GM10266 (cell line): Measurements from ENCODE around the gene NKTR.

Experiments used
- DNase-seq: peaks from one replicate; pipeline ENCODE4 v3.0.0; 2012; ENCODE audit errors: extremely low spot score
- CTCF ChIP-seq: IDR thresholded peaks from 2 replicates; pipeline ENCODE4 v1.5.1; 2012; ENCODE audit warnings: mild to moderate bottlenecking, low read depth; ENCODE audit not compliant: control insufficient read depth, insufficient read depth; ENCODE audit errors: missing control alignments

The NKTR gene

DNA sequence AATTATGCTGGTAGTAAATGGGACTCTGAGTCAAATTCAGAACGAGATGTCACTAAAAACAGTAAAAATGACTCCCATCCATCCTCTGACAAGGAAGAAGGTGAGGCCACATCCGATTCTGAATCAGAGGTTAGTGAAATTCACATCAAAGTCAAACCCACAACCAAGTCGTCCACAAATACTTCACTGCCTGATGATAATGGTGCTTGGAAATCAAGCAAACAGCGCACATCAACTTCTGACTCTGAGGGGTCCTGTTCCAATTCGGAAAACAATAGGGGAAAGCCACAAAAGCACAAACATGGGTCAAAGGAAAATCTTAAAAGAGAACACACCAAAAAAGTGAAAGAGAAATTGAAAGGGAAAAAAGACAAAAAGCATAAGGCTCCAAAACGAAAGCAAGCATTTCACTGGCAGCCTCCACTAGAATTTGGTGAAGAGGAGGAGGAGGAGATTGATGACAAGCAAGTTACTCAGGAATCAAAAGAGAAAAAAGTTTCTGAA is 37.9 kb downstream of the NKTR start:
- TF ChIP-seq CTCF = no peak
- DNase-seq = no peak

DNA sequence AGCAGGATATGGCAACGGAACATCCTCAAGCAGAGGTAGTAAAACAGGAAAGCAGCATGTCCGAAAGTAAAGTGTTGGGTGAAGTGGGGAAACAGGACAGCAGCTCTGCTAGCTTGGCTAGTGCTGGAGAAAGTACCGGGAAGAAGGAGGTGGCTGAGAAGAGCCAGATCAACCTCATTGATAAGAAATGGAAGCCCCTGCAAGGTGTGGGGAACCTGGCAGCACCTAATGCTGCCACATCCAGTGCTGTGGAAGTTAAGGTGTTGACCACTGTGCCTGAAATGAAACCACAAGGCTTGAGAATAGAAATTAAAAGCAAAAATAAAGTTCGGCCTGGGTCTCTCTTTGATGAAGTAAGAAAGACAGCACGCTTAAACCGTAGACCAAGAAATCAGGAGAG is 38.7 kb downstream of the NKTR start:
- no peak for TF ChIP-seq CTCF
- no peak for DNase-seq

DNA sequence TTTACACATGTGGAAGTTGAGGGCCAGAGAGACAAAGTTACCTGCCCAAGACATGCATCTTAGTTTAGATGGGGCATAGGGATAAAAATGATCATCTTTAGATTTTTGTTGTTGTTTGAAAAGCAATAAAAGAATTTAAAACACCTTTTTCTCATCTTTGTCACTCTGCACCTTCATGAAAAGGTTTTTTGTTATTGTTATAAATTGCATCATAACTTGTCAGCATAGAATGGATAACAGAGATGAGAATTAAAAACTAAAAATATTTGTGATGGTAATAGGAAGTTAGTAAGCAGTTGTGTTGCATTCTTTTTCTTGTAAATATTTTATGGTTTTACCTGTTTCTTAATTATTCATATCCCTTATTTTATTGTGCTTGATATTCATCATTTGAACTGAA is 39.6 kb downstream of the NKTR start:
- DNase-seq = no peak
- no peak for TF ChIP-seq CTCF

- no peak for TF ChIP-seq CTCF
- DNase-seq = no peak
Measured at GRCh38 chr3:42640771-42641370, 40.4 kb downstream of the NKTR start.

DNA sequence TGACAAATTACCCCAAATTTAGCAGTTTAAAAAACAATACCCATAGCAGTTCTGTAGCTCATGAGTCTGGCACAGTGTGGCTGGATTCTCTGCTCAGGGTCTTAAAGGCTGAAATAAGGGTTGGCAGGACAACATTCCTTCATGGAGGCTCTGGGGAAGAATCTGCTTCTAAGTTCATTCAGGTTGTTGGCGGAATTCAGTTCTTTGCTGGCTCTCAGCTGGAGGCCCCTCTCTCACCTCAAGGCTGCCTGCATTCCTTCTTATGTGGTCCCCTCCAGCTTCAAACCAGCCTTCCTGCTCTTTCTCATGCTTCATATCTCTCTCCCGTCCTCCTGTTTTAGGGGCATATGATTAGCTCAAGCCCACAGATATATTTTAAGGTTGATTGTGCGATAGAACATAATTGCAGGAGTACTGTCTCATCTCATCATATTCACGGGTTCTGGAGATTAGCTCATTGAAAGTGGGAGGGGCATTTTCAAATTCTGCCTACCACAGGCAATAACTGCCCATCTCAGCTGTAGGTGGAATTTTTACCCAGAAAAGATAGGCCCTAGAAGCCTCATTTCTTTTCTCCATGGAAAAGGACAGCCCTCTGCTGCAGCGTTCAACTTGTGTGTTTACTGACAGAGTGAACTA is 47.5 kb downstream of the NKTR start:
- TF ChIP-seq CTCF = no peak
- DNase-seq = no peak

DNA sequence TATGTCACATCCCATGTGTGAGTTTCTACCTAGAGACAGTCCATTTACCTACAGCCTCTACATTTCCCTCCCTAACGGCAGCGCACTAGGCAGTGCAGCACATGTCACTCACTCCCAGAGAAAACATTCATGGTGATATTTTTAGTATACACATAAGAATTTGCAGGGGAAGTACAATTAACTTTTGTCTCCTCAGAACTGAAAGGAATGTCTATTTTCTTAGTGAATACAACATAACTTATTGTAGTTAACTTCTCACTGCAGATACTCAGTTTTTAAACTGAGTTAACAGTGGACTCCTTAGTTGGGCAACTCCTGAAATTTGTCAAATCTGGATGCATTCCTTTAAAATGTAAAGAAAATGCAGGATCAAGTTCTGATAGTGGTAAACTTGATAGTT is 48.5 kb downstream of the NKTR start:
- no peak for DNase-seq
- TF ChIP-seq CTCF = no peak

GRCh38 chr3:42649783-42650182 is 49.3 kb downstream of the NKTR start:
- DNase-seq = no peak
- TF ChIP-seq CTCF = no peak
